ENCODE measurements around the gene GRK6. TPM values are rescaled to one million over a fixed set of nuclear protein-coding genes. Genes with fewer than 3 reads are reported as not detected.
A peak's percentile ranks its signal among the peaks of the same experiment; 100 is the strongest.

GRK6 gene
- total RNA-seq, 6 donors from 2014 or later = 26.8 to 85.9 (median 56.6) TPM

DNA sequence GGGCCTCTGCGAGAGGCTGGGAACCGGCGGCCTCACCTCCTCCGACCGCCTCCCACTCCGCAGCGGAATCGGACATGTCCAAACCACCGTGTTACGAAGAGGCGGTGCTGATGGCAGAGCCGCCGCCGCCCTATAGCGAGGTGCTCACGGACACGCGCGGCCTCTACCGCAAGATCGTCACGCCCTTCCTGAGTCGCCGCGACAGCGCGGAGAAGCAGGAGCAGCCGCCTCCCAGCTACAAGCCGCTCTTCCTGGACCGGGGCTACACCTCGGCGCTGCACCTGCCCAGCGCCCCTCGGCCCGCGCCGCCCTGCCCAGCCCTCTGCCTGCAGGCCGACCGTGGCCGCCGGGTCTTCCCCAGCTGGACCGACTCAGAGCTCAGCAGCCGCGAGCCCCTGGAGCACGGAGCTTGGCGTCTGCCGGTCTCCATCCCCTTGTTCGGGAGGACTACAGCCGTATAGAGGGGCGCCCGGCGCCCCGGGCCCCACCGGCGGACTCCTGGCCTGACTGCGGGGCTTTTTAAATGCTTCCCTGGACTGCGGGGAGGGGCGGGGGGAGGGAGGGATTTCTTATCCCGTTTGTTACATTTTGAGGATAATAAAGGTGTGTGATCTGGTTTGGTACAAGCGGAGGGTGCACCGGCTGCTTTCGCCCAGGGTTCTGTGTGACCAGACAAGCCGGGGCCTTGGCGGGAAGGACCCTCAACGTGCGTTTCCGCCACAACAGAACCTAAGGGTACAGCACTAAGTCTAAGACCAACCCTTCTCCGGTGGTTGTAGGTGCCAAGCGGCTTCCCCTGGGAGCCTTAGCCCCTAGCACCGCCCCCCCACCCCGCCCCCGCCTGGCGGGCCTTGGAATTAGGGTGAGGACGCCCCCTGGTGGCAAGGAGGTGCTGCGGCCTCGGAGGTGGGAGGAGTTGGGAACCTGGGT is 29.4 kb downstream of the GRK6 start:
- 0% methylated on average over 1 to 45 of the region's 76 CpGs for WGBS, 2 donors
- peaks cover 0 to 26% (median 12%) of the 10 kb centered on the region in 4 donors for H3K36me3 ChIP-seq
- peaks cover 23 to 40% (median 29%) of the 10 kb centered on the region in 4 donors for H3K4me1 ChIP-seq
- peak overlapping the region; percentile 57 to 81 (median 72) for H3K4me3 ChIP-seq
- H3K27me3 ChIP-seq = no peaks in the 10 kb centered on the region
- H3K27ac ChIP-seq = peak overlapping the region; percentile 52 to 85 (median 68)
- peak; percentile 82 to 90 for ATAC-seq (ENCODE audit: low FRiP score in 2 of 2)
- DNase-seq = peak; percentile 95 to 98
- TF ChIP-seq POLR2AphosphoS5 (IDR thresholded peaks at IDR 0.05) (peak; percentile 28 to 35), EP300 (IDR thresholded peaks at IDR 0.05) (no peak)
- TF ChIP-seq, protein P1, sequence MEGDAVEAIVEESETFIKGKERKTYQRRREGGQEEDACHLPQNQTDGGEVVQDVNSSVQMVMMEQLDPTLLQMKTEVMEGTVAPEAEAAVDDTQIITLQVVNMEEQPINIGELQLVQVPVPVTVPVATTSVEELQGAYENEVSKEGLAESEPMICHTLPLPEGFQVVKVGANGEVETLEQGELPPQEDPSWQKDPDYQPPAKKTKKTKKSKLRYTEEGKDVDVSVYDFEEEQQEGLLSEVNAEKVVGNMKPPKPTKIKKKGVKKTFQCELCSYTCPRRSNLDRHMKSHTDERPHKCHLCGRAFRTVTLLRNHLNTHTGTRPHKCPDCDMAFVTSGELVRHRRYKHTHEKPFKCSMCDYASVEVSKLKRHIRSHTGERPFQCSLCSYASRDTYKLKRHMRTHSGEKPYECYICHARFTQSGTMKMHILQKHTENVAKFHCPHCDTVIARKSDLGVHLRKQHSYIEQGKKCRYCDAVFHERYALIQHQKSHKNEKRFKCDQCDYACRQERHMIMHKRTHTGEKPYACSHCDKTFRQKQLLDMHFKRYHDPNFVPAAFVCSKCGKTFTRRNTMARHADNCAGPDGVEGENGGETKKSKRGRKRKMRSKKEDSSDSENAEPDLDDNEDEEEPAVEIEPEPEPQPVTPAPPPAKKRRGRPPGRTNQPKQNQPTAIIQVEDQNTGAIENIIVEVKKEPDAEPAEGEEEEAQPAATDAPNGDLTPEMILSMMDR (IDR thresholded peaks at IDR 0.05) = peak; percentile 74 to 98 (median 85)
- no peaks in the 10 kb centered on the region for H3K9me3 ChIP-seq

DNA sequence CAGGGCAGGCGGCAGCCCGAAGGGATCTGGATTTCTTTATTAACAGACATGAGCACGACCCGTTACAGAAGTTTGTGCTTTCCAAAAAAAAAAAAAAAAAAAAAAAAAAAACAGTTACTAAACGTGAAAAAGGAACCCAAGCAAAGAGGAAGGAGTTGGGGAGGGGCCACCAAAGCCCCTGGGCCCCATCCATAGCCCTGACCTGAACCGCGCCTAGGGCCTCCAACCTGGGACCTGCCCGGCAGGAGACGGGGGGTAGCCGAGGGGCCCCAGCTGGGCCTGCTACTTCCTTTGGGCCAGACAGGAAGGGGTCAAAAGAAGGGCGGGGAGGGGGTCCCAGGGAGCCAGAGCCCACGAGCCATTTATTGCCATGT is 30.1 kb downstream of the GRK6 start:
- Histone ChIP-seq H3K36me3 (peaks cover 0 to 26% (median 12%) of the 10 kb centered on the region in 4 donors), H3K4me3 (peak overlapping the region in 2 of 4 donors; percentile 57 to 80), H3K9me3 (no peaks in the 10 kb centered on the region), H3K4me1 (peaks cover 26 to 43% (median 29%) of the 10 kb centered on the region in 4 donors), H3K27me3 (no peaks in the 10 kb centered on the region), H3K27ac (peak overlapping the region in 1 of 4 donors; percentile 85)
- no peak for TF ChIP-seq POLR2AphosphoS5 (IDR thresholded peaks at IDR 0.05)
- no peak for TF ChIP-seq POLR2A (IDR thresholded peaks at IDR 0.05)
- TF ChIP-seq, protein P1 (IDR thresholded peaks at IDR 0.05) = no peak
- TF ChIP-seq EP300 (IDR thresholded peaks at IDR 0.05) = no peak
- DNase-seq (no peak), ATAC-seq (ENCODE audit: low FRiP score in 2 of 2) (no peak)
- WGBS, 2 donors = 33 to 34% methylated on average over 10 to 12 of the region's 12 CpGs

DNA sequence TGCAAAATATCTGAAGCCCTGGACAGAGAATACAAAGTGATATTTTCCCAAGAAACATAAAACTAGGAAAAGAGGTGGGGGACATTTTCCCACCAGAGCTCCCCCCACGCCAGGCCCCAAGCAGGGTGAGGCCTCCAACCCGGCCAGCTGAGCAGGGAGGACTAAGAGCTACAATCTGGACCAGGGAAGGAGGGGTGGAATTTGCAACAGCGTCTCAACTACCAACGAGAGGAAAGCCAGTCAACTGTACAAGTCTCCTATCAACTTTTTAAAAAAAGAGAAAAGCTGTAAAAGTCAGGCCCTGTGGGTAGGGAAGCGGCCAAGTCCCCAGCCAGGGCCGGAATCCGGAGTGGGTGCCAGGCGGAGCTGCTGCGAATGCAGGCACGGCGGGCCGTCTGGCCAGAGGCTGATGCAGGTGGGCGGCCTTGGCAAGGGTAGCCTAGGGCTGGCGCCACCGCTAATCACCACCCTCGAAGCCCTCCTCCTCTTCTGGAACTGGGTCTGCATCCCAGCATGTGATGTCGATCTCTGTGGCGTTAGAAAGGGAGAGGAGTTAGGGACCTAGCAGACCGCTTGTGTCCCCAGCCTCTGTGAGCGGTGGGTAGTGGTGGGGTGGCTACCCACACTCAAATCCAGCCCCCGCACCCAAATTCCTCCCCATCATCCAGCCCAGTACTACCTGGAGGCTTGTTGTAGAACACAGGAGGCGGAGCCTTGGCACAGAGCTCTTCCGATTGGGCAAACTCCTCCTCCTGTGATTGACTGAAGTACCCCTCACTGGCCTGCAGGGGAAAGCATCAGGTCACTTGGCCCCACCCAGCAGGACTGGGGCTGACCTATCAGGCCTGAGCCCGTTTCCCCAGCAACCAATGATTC is 30.7 kb downstream of the GRK6 start:
- Histone ChIP-seq H3K9me3 (no peaks in the 10 kb centered on the region), H3K4me1 (peaks cover 30 to 49% (median 35%) of the 10 kb centered on the region in 4 donors), H3K27ac (no peak overlapping the region), H3K36me3 (peaks cover 0 to 26% (median 12%) of the 10 kb centered on the region in 4 donors), H3K27me3 (no peaks in the 10 kb centered on the region), H3K4me3 (no peak overlapping the region)
- TF ChIP-seq, protein P1 (IDR thresholded peaks at IDR 0.05) = peak; percentile 41 to 77 (median 66)
- TF ChIP-seq POLR2AphosphoS5 (IDR thresholded peaks at IDR 0.05) = no peak
- no peak for TF ChIP-seq POLR2A (IDR thresholded peaks at IDR 0.05)
- DNase-seq (peak; percentile 80 to 84), ATAC-seq (ENCODE audit: low FRiP score in 2 of 2) (peak; percentile 66 to 68)
- 85 to 87% methylated on average over 18 to 24 of the region's 24 CpGs for WGBS, 2 donors

GRCh38 chr5:177457852-177458681 is 31.6 kb downstream of the GRK6 start:
- DNase-seq (peak in 1 of 2 donors; percentile 71), ATAC-seq (ENCODE audit: low FRiP score in 2 of 2) (no peak)
- Histone ChIP-seq H3K27me3 (no peaks in the 10 kb centered on the region), H3K9me3 (no peaks in the 10 kb centered on the region), H3K36me3 (peaks cover 0 to 26% (median 12%) of the 10 kb centered on the region in 4 donors), H3K4me3 (no peak overlapping the region), H3K27ac (no peak overlapping the region), H3K4me1 (peaks cover 31 to 57% (median 37%) of the 10 kb centered on the region in 4 donors)
- 71 to 91% methylated on average over 8 to 20 of the region's 20 CpGs for WGBS, 2 donors
- TF ChIP-seq EP300 (IDR thresholded peaks at IDR 0.05) (no peak), POLR2A (IDR thresholded peaks at IDR 0.05) (no peak), POLR2AphosphoS5 (IDR thresholded peaks at IDR 0.05) (no peak)
- TF ChIP-seq, protein P1 (IDR thresholded peaks at IDR 0.05) = no peak
